GM12865 (cell line): ENCODE results near the gene DDAH1.
A peak's percentile ranks its signal among the peaks of the same experiment; 100 is the strongest.

Source experiments
- DNase-seq: peaks from one replicate; pipeline ENCODE4 v3.0.0; 2010; ENCODE audit warnings: low read depth
- H3K4me3 ChIP-seq: 2 replicates; pipeline ENCODE4 v1.5.1; 2011; ENCODE audit warnings: mild to moderate bottlenecking, low read depth, low read length, control low read depth
- TF ChIP-seq, protein P1 (sequence below): IDR thresholded peaks from 2 replicates; pipeline ENCODE4 v1.5.1; 2011; ENCODE audit warnings: low read length, control low read depth, low read depth, inconsistent platforms; ENCODE audit not compliant: insufficient read depth; ENCODE audit errors: missing control alignments

Gene DDAH1

GRCh38 chr1:85340427-85340826 lies 124.5 kb downstream of the DDAH1 start:
- H3K4me3 ChIP-seq, result no peak overlapping the region
- DNase-seq, result no peak
- TF ChIP-seq, protein P1, sequence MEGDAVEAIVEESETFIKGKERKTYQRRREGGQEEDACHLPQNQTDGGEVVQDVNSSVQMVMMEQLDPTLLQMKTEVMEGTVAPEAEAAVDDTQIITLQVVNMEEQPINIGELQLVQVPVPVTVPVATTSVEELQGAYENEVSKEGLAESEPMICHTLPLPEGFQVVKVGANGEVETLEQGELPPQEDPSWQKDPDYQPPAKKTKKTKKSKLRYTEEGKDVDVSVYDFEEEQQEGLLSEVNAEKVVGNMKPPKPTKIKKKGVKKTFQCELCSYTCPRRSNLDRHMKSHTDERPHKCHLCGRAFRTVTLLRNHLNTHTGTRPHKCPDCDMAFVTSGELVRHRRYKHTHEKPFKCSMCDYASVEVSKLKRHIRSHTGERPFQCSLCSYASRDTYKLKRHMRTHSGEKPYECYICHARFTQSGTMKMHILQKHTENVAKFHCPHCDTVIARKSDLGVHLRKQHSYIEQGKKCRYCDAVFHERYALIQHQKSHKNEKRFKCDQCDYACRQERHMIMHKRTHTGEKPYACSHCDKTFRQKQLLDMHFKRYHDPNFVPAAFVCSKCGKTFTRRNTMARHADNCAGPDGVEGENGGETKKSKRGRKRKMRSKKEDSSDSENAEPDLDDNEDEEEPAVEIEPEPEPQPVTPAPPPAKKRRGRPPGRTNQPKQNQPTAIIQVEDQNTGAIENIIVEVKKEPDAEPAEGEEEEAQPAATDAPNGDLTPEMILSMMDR, result no peak

DNA sequence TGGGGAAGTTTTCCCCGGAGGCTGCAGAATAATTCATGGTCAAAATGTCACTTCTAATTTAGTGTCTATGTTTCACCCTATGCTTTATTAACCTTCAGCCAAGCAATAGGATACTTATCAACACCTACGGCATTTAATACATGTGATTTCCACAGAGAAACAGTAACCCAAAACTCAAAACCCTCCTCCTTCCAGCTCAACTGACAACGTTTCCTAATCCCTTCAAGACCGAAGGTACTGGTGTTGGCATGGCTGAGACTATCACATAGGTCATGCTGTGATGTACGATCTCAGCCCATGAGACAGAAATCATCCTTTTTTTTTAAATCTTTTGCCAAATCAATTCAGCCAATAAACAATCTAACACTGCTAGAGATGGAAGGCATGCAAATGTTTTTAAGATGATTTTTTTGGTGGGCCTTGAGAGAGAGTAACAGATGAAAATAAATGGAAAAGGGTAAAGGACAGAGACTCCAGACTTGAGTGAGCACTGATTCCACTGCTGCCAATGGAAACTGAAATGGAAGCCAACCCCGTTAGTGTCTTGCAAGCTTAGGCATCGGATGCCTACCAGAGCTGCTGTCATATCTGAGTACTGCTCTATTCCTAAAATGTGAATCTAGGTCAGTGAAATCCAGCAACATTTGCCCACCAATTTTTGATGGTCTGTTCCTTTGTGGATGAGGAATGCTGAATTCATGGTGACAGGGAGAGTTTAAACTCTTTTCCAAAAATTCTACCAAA lies 125.1 kb downstream of the DDAH1 start:
- no peak for DNase-seq
- H3K4me3 ChIP-seq, result no peak overlapping the region
- TF ChIP-seq, protein P1, result no peak

- no peak overlapping the region for H3K4me3 ChIP-seq
- DNase-seq, result no peak
- TF ChIP-seq, protein P1, result no peak
Measured at GRCh38 chr1:85339089-85339488, 125.9 kb downstream of the DDAH1 start.

DNA sequence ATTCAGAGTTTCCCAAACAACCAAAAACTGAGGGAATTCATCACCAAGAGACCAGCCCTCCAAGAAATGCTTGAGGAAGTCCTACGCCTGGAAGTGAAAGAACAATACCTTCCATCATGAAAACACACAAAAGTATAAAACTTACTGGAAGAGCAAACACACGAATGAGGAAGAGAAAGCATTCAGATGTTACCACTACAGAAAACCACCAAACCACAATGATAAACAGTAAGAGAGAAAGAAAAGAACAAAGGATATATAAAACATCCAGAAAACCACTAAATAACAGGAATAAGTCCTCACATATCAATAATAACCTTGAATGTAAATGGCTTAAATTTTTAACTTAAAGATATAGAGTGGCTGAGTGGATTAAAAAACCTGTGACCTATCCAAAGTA lies 130.0 kb downstream of the DDAH1 start:
- TF ChIP-seq, protein P1, result no peak
- DNase-seq, result peak; percentile 24
- no peak overlapping the region for H3K4me3 ChIP-seq

DNA sequence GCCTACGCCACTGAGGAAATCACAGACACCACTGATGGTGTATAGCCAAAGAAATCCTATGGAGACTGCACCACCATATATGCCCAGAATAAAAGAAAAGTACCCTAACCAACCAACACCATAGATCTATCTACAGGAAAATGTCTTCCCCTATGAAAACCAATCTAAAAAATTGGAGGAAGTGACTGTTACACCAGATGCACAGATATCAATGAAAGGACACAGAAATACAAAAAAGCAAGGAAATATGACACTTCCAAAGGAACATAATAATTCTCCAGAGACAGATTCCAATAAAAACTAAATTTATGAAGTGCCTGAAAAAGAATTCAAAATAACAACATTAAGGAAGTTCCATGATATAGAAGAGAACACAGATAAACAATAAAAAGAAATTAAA lies 131.8 kb downstream of the DDAH1 start:
- no peak for DNase-seq

GRCh38 chr1:85332575-85332974 lies 132.4 kb downstream of the DDAH1 start:
- TF ChIP-seq, protein P1, result no peak
- DNase-seq, result no peak
- no peak overlapping the region for H3K4me3 ChIP-seq

More for the DNA sequence above, 131.8 kb downstream of the DDAH1 start:
- no peak overlapping the region for H3K4me3 ChIP-seq
- TF ChIP-seq, protein P1, result no peak
